ENCODE data around the gene MINDY4. TPM values are rescaled to one million over a fixed set of nuclear protein-coding genes. Genes with fewer than 3 reads are reported as not detected.

Gene MINDY4
- total and polyA plus RNA-seq, 4 donors = 0.93 to 6.1 (median 1.9) TPM

DNA sequence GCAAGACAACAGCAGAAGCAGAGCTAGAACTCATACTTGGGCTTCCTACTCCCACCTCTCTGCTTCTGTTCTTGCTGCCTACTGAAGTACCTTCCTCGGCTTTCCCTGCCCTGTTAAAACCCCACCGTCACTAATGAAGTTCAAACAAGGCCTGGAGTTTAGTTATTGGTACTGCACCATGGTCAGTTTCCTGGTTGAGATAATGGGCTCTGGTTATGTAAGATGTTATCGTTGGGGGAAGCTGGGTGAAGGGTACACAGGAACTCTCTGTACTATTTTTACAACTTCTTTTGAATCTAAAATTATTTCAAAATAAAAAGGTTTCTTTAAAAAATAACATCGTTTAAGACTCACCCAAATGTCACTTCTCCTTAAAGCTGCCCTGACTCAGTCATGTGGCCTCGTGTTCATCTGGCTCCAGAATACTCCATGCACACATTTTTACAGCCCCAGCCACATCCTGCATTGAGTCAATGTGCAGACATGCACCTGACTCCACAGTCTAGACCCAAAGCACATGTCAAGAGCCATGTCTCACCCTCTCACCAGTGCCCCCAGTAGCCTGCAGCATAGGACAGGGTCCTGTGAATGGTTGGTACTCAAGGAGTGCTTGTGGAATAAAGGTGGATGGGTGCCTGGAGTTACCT lies 103.6 kb downstream of the MINDY4 start:
- Histone ChIP-seq H3K27me3 (ENCODE audit: control insufficient read depth in 4 of 4, insufficient read depth in 4 of 4, low read length in 3 of 4) (no peaks in the 10 kb centered on the region), H3K4me3 (ENCODE audit: low read depth in 1 of 3, low read length in 3 of 3) (no peak overlapping the region), H3K9me3 (ENCODE audit: control insufficient read depth in 4 of 4, low read length in 3 of 4) (no peaks in the 10 kb centered on the region), H3K4me1 (ENCODE audit: control insufficient read depth in 4 of 4, insufficient read depth in 4 of 4, low read length in 3 of 4) (peaks cover 0 to 4% (median under 1%) of the 10 kb centered on the region in 4 donors), H3K27ac (ENCODE audit: low read depth in 1 of 2, low read length in 2 of 2) (no peak overlapping the region), H3K9ac (ENCODE audit: low read depth in 1 of 2, low read length in 2 of 2) (no peak overlapping the region), H3K36me3 (ENCODE audit: control insufficient read depth in 4 of 4, insufficient read depth in 3 of 4, low read depth in 1 of 4, low read length in 3 of 4) (no peaks in the 10 kb centered on the region)
- no peak for DNase-seq (ENCODE audit: low spot score)
- 92% methylated on average over 5 of the region's 5 CpGs for WGBS
- TF ChIP-seq HNF4G (IDR thresholded peaks at IDR 0.05) (no peak), JUND (IDR thresholded peaks at IDR 0.05) (no peak), YY1 (IDR thresholded peaks at IDR 0.05) (no peak), HNF4A (conservative IDR thresholded peaks at IDR 0.05) (no peak), TAF1 (conservative IDR thresholded peaks at IDR 0.05) (no peak), RAD21 (IDR thresholded peaks at IDR 0.05) (no peak)
- TF ChIP-seq, protein P1, sequence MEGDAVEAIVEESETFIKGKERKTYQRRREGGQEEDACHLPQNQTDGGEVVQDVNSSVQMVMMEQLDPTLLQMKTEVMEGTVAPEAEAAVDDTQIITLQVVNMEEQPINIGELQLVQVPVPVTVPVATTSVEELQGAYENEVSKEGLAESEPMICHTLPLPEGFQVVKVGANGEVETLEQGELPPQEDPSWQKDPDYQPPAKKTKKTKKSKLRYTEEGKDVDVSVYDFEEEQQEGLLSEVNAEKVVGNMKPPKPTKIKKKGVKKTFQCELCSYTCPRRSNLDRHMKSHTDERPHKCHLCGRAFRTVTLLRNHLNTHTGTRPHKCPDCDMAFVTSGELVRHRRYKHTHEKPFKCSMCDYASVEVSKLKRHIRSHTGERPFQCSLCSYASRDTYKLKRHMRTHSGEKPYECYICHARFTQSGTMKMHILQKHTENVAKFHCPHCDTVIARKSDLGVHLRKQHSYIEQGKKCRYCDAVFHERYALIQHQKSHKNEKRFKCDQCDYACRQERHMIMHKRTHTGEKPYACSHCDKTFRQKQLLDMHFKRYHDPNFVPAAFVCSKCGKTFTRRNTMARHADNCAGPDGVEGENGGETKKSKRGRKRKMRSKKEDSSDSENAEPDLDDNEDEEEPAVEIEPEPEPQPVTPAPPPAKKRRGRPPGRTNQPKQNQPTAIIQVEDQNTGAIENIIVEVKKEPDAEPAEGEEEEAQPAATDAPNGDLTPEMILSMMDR (IDR thresholded peaks at IDR 0.05; ENCODE audit: low read depth, low read length, missing input control) = no peak
- TF ChIP-seq, protein P2, sequence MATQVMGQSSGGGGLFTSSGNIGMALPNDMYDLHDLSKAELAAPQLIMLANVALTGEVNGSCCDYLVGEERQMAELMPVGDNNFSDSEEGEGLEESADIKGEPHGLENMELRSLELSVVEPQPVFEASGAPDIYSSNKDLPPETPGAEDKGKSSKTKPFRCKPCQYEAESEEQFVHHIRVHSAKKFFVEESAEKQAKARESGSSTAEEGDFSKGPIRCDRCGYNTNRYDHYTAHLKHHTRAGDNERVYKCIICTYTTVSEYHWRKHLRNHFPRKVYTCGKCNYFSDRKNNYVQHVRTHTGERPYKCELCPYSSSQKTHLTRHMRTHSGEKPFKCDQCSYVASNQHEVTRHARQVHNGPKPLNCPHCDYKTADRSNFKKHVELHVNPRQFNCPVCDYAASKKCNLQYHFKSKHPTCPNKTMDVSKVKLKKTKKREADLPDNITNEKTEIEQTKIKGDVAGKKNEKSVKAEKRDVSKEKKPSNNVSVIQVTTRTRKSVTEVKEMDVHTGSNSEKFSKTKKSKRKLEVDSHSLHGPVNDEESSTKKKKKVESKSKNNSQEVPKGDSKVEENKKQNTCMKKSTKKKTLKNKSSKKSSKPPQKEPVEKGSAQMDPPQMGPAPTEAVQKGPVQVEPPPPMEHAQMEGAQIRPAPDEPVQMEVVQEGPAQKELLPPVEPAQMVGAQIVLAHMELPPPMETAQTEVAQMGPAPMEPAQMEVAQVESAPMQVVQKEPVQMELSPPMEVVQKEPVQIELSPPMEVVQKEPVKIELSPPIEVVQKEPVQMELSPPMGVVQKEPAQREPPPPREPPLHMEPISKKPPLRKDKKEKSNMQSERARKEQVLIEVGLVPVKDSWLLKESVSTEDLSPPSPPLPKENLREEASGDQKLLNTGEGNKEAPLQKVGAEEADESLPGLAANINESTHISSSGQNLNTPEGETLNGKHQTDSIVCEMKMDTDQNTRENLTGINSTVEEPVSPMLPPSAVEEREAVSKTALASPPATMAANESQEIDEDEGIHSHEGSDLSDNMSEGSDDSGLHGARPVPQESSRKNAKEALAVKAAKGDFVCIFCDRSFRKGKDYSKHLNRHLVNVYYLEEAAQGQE (IDR thresholded peaks at IDR 0.05) = no peak

DNA sequence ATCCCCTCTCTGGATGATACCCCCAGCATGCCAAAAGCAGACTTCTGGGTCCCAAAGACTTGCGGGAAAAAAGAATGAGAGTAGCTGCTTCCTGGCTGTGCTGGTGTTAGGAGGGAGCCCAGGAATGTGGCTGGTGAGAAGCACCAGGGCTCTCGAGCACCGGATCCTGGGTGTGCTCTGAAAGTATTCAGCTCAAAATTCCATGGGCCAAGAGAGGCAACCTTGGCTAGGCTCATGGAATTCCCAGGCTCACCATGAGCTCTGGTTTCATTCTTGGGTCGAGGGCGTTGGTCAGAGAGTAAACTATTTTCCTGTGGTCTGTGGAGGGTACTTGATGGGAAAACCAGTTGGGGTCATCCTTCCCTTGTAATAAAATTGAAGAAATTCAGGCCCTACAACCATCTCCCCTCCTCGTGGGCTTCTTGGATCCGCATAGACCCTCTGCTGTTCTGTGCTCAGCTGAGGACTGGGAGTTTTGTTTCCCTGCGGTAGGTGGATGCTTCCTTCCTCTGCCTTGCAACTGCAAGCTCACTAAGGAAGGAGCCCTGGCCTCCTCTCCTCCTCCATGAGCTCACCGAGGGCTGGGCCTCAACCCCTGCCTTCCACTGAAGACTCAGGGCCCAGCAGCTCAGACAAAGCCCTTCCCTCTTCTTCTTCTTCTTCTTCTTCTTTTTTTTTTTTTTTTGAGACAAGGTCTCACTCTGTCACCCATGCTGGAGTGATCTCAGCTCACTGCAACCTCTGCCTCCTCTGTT lies 106.0 kb downstream of the MINDY4 start:
- Histone ChIP-seq H3K9ac (ENCODE audit: low read depth in 1 of 2, low read length in 2 of 2) (no peak overlapping the region), H3K4me1 (ENCODE audit: control insufficient read depth in 4 of 4, insufficient read depth in 4 of 4, low read length in 3 of 4) (peaks cover 0 to 8% (median 1%) of the 10 kb centered on the region in 4 donors), H3K36me3 (ENCODE audit: control insufficient read depth in 4 of 4, insufficient read depth in 3 of 4, low read depth in 1 of 4, low read length in 3 of 4) (no peaks in the 10 kb centered on the region), H3K9me3 (ENCODE audit: control insufficient read depth in 4 of 4, low read length in 3 of 4) (no peaks in the 10 kb centered on the region), H3K4me3 (ENCODE audit: low read depth in 1 of 3, low read length in 3 of 3) (no peak overlapping the region), H3K27ac (ENCODE audit: low read depth in 1 of 2, low read length in 2 of 2) (no peak overlapping the region), H3K27me3 (ENCODE audit: control insufficient read depth in 4 of 4, insufficient read depth in 4 of 4, low read length in 3 of 4) (no peaks in the 10 kb centered on the region)
- DNase-seq (ENCODE audit: low spot score) = no peak
- TF ChIP-seq, protein P1 (IDR thresholded peaks at IDR 0.05; ENCODE audit: low read depth, low read length, missing input control) = no peak
- TF ChIP-seq HNF4G (IDR thresholded peaks at IDR 0.05) = no peak
- TF ChIP-seq, protein P2 (IDR thresholded peaks at IDR 0.05) = no peak
- TF ChIP-seq TAF1 (conservative IDR thresholded peaks at IDR 0.05) = no peak
- TF ChIP-seq HNF4A (conservative IDR thresholded peaks at IDR 0.05) = no peak
- no peak for TF ChIP-seq SP1 (IDR thresholded peaks at IDR 0.05)
- TF ChIP-seq RXRA (IDR thresholded peaks at IDR 0.05) = no peak
- TF ChIP-seq FOXA1 (IDR thresholded peaks at IDR 0.05) = no peak
- no peak for TF ChIP-seq FOXA2 (IDR thresholded peaks at IDR 0.05)
- no peak for TF ChIP-seq EGR1 (IDR thresholded peaks at IDR 0.05; ENCODE audit: low read depth in 2 of 2)
- TF ChIP-seq, protein P3, sequence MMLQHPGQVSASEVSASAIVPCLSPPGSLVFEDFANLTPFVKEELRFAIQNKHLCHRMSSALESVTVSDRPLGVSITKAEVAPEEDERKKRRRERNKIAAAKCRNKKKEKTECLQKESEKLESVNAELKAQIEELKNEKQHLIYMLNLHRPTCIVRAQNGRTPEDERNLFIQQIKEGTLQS (IDR thresholded peaks at IDR 0.05) = no peak
- WGBS = 88% methylated on average over 9 of the region's 9 CpGs
